Parathyroid adenoma (tissue), 2 donors: Measurements from ENCODE around the gene PRICKLE2.

Source experiments
- H2AFZ ChIP-seq: fragments of 300-600 bp; sonication (generic); one replicate; pipeline ENCODE4 v1.7.0; 2017; ENCODE audit warnings: antibody characterized with exemption, mild to moderate bottlenecking
- H3K27ac ChIP-seq: fragments of 300-600 bp; sonication (generic); one replicate; pipeline ENCODE4 v1.7.0; 2017
- H3K27me3 ChIP-seq: fragments of 300-600 bp; sonication (generic); one replicate; pipeline ENCODE4 v1.7.0; 2017; ENCODE audit warnings: low read length; ENCODE audit not compliant: control insufficient read depth, insufficient read depth
- H3K36me3 ChIP-seq: fragments of 300-600 bp; sonication (generic); one replicate; pipeline ENCODE4 v1.7.0; 2017; ENCODE audit warnings: low read length; ENCODE audit not compliant: control insufficient read depth, insufficient read depth
- H3K4me1 ChIP-seq: fragments of 300-600 bp; sonication (generic); one replicate; pipeline ENCODE4 v1.7.0; 2017; ENCODE audit warnings: control low read depth
- H3K4me2 ChIP-seq: fragments of 300-600 bp; sonication (generic); one replicate; pipeline ENCODE4 v1.7.0; 2017; ENCODE audit warnings: low read length
- H3K4me3 ChIP-seq: fragments of 300-600 bp; sonication (generic); one replicate; pipeline ENCODE4 v1.7.0; 2017; ENCODE audit warnings: low read depth, low read length
- H3K79me2 ChIP-seq: fragments of 300-600 bp; sonication (generic); one replicate; pipeline ENCODE4 v1.7.0; 2017; ENCODE audit warnings: control low read depth
- H3K9ac ChIP-seq: fragments of 300-600 bp; sonication (generic); one replicate; pipeline ENCODE4 v1.7.0; 2017; ENCODE audit warnings: mild to moderate bottlenecking
- H3K9me3 ChIP-seq: fragments of 300-600 bp; sonication (generic); one replicate; pipeline ENCODE4 v1.7.0; 2017; ENCODE audit warnings: low read length; ENCODE audit not compliant: control insufficient read depth
- TF ChIP-seq, protein P1 (sequence below): fragments of 300-600 bp; sonication (generic); IDR thresholded peaks from one replicate; pipeline ENCODE4 v1.7.0; 2017; ENCODE audit warnings: antibody characterized with exemption, mild to moderate bottlenecking
- donor health status: primary hyperparathyroidism.

The PRICKLE2 gene

DNA sequence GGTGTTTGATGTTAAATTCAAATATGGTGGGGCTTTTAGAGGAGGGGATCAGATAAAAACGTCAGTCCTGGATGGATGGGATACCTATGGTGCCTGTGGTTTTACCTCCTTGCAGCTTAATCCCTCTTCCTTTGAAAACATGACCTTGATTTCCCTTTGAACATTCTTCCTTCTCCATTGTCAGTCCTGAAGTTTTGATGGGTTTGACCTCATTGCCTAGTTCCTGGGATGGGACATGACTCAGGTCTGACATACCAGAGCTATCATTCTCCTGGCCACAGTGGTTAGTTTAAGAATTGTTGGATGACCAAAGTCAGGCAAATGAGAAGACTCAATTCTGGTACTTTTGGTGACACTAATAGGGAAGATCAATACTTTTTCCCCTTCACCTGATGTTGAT is 87.2 kb downstream of the PRICKLE2 start:
- no peaks in the 10 kb centered on the region for H3K4me1 ChIP-seq

DNA sequence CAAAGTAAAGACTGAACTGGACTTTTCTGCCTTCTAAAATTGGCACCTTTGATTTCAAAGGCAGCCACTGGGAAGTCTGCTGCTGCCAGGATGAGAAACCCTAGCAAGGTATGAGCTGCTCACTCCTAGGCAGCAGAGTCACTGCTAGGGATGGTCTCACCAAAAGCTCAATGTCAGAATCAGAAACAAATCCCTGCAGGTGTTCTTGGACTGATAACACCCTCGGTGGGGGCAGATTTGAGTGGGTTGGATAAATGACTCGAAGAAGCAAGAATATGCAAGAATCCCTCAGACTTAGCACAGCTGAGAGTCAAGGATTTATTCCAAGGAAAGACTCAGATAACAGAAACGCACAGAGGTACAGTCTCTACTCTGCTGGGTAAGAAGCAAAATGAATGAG is 90.4 kb downstream of the PRICKLE2 start:
- H3K79me2 ChIP-seq = no peaks in the 10 kb centered on the region
- H3K9me3 ChIP-seq = no peaks in the 10 kb centered on the region
- no peak overlapping the region for H3K27ac ChIP-seq
- no peak overlapping the region for H3K9ac ChIP-seq
- H3K36me3 ChIP-seq = no peaks in the 10 kb centered on the region
- no peaks in the 10 kb centered on the region for H3K27me3 ChIP-seq
- no peak overlapping the region for H3K4me2 ChIP-seq
- H3K4me1 ChIP-seq = no peaks in the 10 kb centered on the region
- H3K4me3 ChIP-seq = no peak overlapping the region
- TF ChIP-seq, protein P1, sequence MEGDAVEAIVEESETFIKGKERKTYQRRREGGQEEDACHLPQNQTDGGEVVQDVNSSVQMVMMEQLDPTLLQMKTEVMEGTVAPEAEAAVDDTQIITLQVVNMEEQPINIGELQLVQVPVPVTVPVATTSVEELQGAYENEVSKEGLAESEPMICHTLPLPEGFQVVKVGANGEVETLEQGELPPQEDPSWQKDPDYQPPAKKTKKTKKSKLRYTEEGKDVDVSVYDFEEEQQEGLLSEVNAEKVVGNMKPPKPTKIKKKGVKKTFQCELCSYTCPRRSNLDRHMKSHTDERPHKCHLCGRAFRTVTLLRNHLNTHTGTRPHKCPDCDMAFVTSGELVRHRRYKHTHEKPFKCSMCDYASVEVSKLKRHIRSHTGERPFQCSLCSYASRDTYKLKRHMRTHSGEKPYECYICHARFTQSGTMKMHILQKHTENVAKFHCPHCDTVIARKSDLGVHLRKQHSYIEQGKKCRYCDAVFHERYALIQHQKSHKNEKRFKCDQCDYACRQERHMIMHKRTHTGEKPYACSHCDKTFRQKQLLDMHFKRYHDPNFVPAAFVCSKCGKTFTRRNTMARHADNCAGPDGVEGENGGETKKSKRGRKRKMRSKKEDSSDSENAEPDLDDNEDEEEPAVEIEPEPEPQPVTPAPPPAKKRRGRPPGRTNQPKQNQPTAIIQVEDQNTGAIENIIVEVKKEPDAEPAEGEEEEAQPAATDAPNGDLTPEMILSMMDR = no peak
- no peak overlapping the region for H2AFZ ChIP-seq

More for the DNA sequence above, 87.2 kb downstream of the PRICKLE2 start:
- no peak overlapping the region for H3K4me2 ChIP-seq
- no peak overlapping the region for H3K27ac ChIP-seq
- H3K9ac ChIP-seq = no peak overlapping the region
- H3K79me2 ChIP-seq = no peaks in the 10 kb centered on the region
- no peaks in the 10 kb centered on the region for H3K9me3 ChIP-seq
- no peak overlapping the region for H2AFZ ChIP-seq
- TF ChIP-seq, protein P1 = no peak
- H3K36me3 ChIP-seq = no peaks in the 10 kb centered on the region
- no peak overlapping the region for H3K4me3 ChIP-seq
- no peaks in the 10 kb centered on the region for H3K27me3 ChIP-seq

DNA sequence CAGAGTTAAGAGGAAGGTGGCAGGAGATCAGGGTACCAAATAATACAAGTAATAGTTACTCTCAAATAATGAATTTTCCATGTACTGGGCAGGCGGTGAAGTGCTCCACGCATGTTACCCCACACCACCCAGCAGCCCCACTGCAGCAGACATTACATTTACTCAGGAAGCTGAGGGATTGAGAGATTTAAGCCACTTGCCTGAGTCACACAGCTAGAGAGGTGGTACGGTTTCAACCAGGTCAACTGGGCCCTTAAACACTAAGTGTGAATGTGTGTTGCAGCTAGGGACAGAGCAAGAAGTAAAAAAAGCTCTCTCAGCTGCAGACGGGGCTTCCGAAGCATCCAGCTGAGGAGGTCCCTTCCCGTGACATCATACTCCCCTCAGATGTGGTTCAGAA is 91.3 kb downstream of the PRICKLE2 start:
- H3K9me3 ChIP-seq = no peaks in the 10 kb centered on the region
- no peaks in the 10 kb centered on the region for H3K36me3 ChIP-seq
- H3K27ac ChIP-seq = no peak overlapping the region
- H3K4me3 ChIP-seq = no peak overlapping the region
- H3K9ac ChIP-seq = no peak overlapping the region
- TF ChIP-seq, protein P1 = no peak
- no peak overlapping the region for H3K4me2 ChIP-seq
- no peaks in the 10 kb centered on the region for H3K27me3 ChIP-seq
- H3K79me2 ChIP-seq = no peaks in the 10 kb centered on the region
- no peak overlapping the region for H2AFZ ChIP-seq
- no peaks in the 10 kb centered on the region for H3K4me1 ChIP-seq

DNA sequence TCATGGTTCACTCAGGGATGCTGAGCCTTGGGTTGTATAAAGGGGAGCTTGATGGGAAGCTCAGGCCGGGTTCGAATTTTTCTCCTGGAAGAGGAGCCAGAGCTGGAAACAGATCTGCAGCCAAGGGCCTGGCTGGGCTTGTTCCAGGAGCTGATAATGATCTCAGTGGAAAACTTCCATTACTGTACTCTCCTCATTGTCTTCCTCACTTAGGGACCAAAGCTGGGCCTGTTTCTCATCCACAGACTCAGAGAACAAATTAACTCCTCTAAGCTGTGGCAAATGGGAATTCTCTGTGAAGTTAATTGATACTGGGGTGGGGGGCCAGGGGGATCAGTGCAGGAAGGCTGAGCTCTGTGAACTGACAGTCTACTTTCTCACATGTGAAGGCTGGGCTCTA is 92.0 kb downstream of the PRICKLE2 start:
- TF ChIP-seq, protein P1 = no peak
- Histone ChIP-seq H2AFZ (no peak overlapping the region), H3K79me2 (no peaks in the 10 kb centered on the region), H3K9ac (no peak overlapping the region), H3K4me3 (no peak overlapping the region), H3K4me1 (no peaks in the 10 kb centered on the region), H3K9me3 (no peaks in the 10 kb centered on the region), H3K36me3 (no peaks in the 10 kb centered on the region), H3K27ac (no peak overlapping the region), H3K27me3 (no peaks in the 10 kb centered on the region), H3K4me2 (no peak overlapping the region)

DNA sequence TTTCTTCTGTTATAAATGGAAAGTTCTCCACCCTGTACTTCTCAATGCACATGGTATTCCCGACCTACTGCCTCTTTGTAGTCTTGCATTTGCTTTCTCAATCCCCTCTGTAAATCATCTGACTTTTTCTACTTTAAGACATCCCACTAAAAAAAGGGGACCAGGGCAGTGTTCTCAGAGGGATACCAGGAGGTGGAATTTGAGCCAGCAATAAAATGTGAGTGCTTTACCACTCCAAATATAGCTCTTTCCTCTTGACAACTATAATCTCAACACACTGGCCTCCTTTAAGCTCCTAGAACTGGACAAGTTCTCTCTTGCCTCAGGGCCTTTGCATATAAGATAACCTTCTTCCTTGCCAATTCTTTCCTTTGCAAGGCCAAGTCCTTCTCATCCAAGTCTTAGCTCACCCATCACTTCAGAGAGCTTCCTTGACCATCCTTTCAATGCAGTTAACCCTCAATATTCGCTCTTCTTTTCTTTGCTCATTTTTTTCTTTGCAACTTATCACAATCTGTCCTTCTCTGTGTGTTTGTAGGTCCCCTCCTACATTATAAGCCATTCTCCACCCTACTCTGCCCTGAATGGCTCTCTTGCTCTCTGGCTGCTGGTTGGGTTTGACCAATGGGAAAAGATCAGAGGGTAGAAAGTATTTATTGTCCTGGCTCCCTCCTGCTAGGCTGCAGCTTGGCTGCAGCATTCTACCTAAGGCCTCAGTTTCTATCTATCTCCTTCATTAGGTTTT is 93.4 kb downstream of the PRICKLE2 start:
- Histone ChIP-seq H3K36me3 (no peaks in the 10 kb centered on the region), H3K79me2 (no peaks in the 10 kb centered on the region), H3K27me3 (no peaks in the 10 kb centered on the region), H3K4me3 (no peak overlapping the region), H3K4me2 (no peak overlapping the region), H3K9me3 (no peaks in the 10 kb centered on the region), H3K27ac (no peak overlapping the region), H3K9ac (no peak overlapping the region), H2AFZ (no peak overlapping the region), H3K4me1 (no peaks in the 10 kb centered on the region)
- TF ChIP-seq, protein P1 = no peak
